HS-5 (cell line): ENCODE results near the gene MOK.

Experiments
- DNase-seq: peaks from one replicate; pipeline ENCODE4 v3.0.0-alpha.2; 2012; ENCODE audit warnings: low read depth

MOK gene

DNA sequence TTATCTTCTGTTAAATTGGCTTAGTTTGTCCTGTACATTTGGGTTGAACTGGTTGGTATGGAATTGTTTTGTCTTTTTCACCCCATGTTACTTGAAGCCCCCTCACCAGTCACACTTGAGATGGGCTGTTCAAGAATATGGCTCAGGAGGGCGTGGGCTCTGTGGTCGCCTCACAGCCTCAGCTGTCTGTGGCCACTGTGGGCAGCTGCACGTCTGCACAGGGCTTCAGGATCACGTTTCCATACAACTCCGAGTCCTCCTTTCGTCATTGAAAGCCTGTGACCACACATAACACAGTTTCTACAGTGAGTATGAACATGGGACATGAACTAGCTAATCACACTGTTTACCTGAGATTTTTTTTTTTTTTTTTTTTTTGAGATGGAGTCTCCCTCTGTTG lies 81.3 kb downstream of the MOK start:
- no peak for DNase-seq

DNA sequence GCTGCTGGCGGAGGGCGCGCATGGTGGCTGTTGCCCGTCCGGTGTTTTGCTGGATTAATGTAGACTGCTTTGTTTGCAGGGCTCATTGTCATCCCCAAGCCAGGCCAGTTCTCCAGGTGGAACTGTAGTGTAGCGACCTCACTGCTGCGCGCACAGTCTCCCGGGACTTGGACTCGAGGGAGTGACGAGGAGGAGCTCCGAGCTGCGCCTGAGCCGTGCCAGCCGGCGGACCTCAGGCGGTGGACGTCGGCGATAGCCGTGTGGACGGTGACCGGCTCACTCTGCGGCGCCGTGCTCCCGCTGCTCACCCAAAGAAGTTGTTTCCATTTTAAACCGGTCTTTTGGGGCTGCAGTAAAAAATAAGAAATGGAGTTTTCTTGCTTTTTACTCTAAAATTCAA lies 82.2 kb downstream of the MOK start:
- no peak for DNase-seq

DNA sequence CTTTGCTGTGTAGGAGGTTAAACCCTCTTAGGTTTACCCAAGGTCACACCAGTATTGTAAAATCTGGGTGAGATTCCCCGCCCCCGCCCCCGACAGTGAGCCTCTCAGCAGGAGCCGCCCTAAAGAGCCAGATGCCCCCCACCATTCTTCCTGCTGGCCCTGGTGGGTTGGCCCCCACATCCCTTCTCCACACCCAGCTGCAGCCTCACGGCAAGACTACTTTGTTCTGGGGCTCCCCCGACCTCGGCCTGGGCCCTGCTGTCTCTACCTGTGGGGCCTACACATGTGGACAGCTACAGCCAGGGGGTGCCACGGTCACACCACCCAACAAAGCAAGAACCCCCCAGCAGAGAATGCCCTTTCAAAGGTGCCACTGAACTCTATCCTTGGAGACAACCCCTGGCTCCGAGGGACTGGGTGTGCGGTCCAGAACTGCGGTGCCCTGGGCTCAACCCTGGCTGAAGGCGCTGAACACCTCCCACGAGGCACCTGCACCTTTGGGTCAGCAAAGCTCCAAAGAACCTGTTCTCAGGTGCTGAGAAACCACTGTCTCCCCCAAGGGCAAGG lies 82.9 kb downstream of the MOK start:
- no peak for DNase-seq

DNA sequence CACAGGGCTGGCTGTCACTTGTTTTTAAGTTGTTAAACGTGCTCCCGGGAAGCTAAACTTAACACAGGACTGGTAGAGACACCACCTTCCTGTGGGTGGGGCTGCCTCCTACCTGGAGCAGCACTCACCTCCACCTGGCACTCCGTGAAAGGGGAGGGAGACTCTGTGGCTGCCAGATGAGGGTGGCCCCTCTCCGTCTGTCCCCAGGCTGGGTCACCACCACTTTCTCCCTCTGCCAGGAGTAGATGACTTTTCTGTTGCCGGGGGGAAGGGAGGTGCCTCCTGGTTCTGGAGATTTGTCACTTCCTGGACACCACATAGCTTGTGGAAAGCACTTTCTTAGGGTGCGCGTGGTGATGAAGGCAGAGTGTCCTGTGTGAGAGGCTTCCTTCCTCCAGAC lies 83.9 kb downstream of the MOK start:
- no peak for DNase-seq

DNA sequence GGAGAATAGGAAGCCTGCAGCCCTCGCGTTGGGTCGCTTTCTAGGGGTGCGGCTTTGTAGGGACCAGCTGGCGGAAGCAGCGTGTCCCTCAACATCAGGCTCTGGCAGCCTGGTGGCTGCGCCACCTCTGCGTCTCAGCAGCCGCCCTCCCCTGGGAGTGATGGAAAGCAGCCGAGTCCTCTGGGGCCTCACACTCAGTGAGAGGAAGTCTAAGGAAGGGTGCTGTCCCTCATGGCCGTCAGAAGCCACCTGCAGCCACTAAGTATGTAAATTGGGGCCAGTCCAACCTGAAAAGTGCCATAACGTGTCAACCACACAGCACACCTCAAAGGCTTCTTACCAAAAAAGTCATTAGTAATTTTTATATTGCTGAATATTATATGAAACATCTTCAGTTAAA lies 84.9 kb downstream of the MOK start:
- no peak for DNase-seq

DNA sequence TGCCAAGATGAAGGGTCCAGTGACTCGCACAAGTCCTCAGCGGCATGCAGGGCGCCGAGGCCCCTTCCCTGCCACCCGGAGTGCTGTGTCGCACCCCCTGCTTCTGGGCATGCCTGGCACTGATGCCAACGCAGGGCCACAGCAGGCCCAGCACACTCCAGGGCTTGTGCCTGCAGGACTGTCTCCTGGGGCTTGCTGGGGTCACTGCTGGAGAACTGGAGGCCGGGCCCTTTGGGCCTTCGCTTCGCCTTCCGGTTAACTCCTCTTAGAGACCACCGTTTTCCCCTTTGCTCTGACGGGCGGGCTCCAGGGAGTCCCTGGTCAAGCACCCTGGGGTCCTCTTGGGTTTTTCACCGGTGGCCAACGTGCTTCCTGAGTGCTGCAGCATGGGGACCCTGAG lies 85.6 kb downstream of the MOK start:
- DNase-seq, result no peak

DNA sequence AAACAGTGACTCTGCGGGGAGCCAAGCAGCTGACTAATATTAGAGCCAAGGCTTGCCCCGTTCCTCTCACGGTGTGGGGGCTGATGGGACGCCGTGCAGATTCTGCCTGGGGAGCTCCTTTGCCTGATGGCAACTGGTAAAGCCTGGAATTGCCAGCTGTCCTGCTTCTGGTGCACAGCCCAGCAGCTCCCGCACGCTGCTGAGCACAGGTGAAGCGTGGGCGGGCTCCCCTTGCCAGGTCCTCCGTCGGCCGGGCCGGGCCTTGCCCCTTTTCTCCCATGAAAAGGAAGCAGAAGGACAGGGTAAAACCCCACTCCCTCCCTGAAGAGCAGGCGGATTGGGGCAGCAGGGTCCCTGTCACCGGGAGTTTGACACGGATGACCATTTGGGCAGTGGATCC lies 86.3 kb downstream of the MOK start:
- no peak for DNase-seq

DNA sequence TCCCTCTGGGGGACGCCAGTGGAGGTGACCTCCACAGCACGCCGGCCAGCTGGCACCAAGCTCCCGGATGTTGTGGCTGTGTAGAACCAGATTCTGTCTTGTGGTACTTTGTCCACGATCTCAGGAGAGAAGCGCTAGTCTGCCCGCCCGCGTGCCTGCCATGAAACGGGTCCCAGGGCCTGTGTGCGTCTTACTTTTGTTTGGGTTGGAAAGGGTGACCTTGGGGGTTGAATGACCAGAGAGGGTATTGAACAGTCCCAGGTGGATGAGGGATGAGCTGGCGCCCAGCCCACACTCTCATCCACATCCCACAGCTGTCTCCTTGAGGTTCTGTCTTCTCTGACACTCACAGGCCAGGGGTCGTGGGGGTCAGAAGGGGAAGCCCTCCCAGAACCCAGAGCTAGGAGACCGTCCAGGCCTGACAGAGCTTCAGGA lies 87.0 kb downstream of the MOK start:
- no peak for DNase-seq

DNA sequence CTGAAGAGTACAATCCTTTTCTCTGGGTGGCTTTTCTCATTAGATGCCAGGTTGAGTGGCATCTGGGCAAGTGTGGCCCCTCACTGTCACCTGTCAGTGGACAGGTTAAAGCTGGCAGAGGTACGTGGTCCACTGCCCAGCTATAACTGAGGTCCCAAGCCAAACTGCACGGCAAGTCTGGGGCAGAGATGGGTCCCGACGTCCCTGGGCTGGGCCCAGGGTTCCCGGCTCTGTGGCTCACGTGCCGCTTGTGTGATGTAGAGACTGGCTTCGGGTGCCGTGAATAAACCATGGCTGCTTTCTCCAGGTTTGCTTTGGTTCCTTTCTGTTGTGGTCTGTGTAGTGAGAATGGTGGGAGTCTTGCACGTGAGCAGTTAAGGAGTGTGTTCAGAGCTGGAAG lies 87.6 kb downstream of the MOK start:
- no peak for DNase-seq

DNA sequence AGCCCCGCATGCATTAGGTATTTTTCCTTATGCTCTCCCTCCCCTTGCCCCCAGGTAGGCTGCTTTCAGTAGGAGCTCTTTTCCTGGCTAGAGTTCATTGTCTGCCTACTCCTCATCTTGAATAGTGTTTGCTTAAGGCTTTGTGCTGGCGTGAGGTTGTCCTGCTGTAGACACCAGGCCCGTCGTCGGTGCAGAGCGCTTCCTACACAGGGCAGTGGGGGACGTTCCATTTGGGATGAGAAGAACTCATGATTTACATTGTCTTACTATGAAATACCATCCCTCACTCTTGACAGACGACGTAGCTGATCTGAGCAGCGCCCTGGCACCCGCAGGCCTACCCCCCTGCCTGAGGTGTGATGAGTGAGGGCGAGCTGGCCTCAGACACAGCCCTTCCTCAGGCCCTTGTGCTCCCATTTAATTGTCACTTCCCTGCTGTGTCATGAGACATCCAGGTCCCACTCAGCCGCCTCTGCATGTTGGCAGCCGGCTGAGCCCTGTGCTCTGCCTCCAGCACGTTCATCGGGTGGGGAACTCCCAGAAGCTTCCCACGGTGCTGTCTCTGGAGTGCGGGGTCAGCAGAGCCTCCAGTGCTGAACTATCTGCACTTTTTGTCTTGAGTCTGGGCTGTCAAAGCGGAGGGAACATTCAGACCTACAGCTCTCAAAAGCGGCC lies 89.3 kb downstream of the MOK start:
- no peak for DNase-seq

DNA sequence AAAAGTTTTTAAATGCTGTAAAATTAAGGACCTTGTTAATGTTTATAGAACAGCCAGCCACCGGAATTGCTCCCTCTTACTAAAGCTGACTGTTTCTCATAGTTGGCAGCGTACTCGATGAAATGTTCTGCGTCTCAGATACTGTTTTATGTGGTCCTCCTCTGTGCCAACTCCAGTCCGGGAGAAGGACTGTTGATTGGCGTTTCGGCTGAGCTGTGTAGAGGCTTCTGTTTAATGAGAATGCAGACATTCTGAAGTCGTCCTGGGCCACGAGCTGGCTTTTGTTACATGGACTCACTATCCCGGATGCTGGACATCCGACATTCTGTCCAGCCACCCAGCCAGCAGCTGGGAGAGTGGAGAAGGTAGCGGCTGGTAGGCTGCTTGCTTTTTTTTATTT lies 89.9 kb downstream of the MOK start:
- no peak for DNase-seq

DNA sequence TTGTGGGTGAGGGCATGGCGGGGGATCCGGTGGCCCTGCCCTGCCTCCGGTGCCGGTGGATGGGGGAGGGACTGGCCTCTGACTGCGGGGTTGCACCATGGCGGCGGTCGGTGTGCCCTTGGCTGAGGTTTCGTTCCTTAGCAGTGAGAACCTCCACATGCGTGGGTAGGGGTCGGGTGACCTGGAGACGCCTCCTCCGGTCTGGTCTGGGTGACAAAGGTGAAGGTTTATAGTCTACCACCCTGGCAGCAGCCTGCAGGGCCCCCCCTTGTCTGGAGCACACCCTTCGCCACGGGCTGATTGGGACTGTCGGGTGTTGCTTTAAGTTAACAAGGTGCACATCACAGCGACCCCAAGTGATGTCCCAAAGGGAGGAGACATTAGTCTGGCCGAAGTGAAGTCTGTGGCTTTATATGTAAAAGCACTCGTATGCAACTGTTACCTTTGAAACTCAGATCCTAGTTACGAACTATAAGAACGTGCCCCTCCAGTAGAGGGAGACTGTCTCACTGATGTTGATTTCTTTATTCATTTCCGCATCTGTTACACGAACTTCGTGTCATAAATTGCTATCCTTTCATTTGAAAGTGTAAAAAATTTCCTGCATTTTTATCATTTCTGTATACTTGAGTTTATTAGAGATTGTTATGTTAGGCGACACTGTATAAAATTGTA lies 90.8 kb downstream of the MOK start:
- no peak for DNase-seq

DNA sequence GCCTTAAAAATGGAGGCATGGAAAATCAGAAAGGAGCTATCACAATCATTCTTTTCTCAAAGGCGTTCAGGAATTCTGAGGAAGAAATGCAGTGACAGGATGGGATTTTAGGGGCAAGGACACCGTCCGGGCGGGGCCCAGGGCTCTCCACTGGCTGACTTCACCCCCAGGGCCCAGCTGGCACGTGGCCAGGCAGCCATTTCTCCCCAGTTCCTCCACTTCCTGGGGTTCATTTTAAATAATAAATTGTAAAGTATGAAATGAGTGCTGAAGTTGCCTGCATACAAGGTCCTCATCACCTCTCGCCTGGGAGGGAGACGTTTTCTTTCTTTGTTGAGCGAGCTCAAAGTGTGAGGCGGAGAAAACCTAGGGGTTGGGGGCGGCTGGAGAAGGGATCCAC lies 91.5 kb downstream of the MOK start:
- DNase-seq, result no peak

DNA sequence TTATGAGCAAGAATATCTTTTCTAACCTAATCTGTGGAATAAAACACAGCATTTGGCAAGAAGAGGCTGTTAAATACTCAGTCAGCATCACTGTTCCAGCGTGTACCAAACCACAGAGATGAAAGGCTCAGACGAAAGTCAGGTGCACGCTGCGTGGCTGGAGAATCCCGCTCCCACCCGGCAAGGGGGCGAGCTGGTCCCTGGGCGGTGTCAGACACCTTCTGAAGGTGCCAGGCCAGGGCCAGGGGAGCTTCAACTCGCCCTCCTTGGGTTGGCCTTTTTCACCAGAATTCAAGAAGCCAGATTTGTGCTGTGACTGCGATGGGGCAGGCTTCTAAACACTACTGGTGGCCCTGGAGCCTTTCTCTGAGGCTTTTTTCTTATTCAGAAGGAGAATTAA lies 92.1 kb downstream of the MOK start:
- DNase-seq, result no peak

DNA sequence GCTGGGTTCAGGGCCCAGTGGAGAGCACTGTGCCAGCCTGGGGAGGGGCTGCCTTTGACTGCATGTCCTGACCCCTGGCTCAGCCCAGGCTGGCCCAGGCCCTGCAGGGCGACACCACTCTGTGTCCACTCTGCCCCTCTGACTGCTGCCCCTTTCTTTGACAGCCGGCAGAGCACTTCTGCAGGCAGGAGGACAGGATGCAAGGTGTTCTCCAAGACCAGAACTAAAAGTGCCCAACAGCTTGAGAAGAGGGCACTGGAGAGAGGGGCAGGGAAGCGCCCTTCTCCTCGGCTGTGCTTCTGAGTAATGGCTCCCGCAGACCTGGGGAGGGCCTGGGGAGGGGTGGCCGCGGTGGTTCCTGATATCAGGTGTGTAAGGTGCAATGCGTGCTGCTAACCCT lies 92.6 kb downstream of the MOK start:
- no peak for DNase-seq

DNA sequence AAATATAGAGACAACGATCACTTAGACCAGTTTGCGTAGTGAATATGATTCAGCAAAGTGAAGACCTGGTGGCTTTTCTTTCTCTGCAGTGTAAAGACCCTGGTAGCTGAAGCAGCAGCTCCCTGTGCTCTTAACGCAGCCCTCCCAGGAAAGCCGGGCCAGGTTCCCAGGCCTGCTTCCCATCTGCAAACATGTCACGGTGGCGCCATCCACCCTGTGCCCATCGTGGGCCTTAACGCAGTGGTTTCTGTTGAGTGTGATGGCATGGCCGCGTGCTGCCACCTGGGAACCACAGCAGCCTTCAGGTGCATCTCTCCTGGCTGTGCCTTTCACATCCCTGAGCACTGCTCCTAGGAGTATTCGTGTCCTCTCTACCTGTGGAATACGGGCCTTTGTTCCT lies 93.7 kb downstream of the MOK start:
- DNase-seq, result no peak

DNA sequence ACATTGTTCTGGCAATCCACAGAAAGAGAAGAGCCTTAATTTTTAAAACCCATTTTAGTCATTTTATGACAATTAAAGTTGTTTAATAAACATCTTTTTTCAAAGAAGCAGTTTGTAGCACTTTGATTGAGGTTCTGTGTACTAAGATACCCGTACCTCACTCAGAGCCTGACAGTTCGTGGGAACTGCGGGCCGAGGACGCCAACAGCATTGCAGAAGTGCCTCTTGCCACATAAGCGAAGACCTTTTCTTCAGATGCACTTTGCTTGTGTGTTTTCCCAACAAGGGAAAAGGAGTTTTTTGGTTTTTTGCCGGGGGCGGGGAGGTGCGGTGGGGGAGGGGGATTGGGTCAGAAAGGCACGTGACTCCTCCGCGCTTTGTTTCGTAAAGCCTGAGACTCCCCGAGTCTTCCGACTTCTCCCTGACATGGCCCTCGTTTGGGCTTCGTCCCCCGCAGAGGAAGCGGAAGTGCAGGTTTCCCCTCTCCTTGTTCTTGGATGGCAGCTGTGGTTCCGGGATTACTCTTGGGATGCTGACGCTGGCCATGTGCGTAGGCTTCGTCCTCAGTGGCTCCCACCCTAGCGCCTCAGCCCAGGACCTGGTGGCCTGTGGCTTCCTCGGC lies 94.4 kb downstream of the MOK start:
- DNase-seq, result no peak

DNA sequence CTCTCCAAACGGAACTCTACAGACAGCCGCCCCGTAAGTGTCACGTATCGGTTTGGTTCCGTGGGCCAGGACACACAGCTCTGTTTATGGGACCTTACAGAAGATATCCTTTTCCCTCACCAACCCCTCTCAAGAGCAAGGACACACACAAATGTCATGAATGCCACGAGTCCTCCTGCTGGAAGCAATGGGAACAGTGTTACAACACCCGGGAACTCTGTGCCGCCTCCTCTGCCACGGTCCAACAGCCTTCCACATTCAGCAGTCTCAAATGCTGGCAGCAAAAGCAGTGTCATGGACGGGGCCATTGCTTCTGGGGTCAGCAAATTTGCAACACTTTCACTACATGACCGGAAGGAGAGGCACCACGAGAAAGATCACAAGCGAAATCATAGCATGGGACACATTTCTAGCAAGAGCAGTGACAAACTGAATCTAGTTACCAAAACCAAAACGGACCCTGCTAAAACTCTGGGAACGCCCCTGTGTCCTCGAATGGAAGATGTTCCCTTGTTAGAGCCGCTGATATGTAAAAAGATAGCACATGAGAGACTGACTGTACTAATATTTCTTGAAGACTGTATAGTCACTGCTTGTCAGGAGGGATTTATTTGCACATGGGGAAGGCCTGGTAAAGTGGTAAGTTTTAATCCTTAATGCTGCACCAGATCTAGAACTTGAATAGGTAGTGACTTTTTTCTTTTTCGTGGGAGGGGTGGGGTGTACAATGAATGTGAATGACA lies 95.6 kb downstream of the MOK start:
- no peak for DNase-seq

DNA sequence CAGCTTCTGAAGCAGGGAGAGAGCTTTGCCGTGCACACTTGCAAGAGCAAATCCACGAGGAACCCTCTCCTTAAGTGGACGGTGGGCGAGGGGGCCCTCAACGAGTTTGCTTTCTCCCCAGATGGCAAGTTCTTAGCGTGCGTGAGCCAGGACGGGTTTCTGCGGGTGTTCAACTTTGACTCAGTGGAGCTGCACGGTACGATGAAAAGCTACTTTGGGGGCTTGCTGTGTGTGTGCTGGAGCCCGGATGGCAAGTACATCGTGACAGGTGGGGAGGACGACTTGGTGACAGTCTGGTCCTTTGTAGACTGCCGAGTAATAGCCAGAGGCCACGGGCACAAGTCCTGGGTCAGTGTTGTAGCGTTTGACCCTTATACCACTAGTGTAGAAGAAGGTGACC lies 96.2 kb downstream of the MOK start:
- no peak for DNase-seq

DNA sequence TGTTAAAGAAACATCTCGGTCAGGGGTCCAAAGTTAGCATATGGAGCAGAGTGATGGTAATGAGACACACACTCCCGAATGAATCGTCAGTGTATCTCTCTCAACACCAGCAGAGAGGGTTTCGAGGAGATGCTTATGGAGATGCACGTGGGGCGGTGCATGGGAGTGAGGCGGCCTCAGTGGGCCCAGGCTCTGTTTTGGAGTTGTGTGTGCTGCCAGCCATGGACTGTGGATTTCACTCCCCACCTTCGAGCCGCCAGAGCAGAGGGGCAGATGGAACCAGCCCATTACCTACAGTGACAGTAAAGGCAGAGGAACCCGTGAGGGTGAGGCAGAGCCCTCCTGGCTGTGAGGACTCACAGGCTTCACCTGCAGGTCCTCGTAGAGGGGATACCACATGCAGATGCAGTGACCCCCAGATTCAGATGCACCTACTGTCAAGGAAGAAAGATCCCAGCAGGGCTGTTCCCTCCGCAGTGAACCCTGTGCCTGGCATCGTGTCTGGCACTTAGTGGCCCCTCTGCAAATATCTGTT lies 97.1 kb downstream of the MOK start:
- DNase-seq, result no peak

DNA sequence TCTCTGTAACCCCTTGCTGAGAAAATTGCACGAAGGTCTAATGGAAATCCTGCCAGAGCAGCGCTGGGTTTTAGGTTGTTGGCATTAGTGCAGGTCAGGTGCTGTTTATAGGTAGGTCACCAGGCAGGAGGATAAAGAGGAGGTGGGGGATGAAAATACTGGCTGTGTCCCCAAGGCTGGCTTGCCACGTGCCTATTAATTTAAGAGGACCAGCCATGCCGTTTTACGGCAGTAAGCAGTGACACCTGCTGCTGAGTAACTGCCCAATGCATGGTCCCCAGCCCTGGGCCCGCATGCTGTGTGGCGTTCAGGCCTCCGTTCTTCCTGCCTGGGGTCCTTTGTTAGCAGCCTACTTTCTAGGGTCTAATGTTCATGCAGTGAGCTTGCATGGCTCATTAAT lies 98.0 kb downstream of the MOK start:
- no peak for DNase-seq

DNA sequence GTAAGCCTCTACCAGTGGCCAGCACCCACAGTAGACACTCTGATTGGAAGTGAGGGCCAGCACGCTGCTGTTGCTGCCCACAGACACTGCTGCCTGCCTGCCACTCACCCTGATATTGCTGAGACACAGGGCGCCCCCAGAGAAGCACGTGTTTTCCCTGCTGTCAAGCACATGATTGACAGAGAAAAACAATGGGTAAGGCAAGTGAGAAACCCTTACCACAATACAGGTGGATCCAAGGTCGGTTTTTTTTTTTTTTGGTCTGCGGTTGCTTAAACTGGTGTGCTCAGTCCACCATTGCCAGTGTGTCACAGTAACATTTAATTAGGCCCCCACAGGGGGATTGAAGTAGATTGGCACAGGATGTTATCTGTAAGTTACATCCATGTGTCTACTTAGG lies 99.4 kb downstream of the MOK start:
- DNase-seq, result no peak
